ENCODE measurements around the gene MYLK3. TPM values are rescaled to one million over a fixed set of nuclear protein-coding genes. Genes with fewer than 3 reads are reported as not detected.
"Not testable (repeated sequence)": the region's sequence is repeated elsewhere in the genome, so short reads cannot be mapped to it uniquely, and the experiment has no call there.

The MYLK3 gene
- total RNA-seq: 100 to 1,000 TPM; 230 to 333 TPM
- long read RNA-seq, full-length matches to known transcripts: 29 of 91 reads
- long read RNA-seq, partial matches to known transcripts: 35 of 91 reads
- long read RNA-seq, other reads (novel, unspliced or antisense): 27 of 91 reads

DNA sequence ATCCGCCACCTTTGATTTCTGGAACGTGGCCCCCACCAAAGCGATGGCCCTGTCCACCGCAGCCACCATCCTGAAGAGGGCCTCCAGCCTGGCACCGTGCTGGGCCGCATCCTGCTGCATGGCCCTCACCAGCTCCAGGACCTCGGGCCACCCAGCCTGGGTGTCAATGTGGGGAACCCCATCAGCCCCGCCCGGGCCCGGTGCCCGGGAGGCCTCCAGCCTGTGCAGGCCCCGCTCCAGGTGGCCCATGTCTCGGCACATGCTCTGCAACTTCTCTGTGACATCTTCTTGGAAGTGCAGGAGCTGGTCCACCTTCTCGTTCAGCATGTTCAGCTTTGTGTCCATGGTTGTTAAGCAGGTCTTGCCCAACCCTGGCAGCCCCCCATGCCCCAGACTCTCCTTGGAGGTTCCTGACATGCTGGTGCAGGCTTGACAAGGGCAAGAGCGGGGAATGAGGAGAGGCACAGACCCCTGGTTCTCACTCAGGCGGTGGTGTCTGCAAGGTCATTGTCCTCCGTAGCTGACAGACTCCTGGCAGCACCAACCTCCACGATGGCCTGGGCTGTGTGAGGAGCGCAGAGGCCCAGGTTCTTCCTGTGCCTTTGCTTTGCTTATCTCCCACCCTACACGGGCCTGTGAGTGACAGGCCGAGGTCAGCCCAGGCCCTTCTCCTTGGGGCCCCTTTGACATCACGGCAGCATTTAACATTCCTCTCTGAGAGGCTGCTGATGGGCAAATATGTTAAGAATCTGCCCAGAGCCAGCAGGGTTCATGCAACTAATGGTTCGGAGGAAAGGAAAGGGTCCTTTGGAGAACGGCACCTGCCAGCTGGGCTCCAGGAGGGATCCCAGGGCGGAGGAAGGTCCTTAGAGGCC is at the start of gene MYLK3:
Gene MYLK3 (minus strand): TSS at position 568 of the 875 bp plus-strand sequence. CDS start 151 bp downstream, at position 417.
- DNase-seq (peak; percentile 65), ATAC-seq (peak; percentile 78 to 85)
- intact Hi-C loops (cut with DNase I): no loop called here

DNA sequence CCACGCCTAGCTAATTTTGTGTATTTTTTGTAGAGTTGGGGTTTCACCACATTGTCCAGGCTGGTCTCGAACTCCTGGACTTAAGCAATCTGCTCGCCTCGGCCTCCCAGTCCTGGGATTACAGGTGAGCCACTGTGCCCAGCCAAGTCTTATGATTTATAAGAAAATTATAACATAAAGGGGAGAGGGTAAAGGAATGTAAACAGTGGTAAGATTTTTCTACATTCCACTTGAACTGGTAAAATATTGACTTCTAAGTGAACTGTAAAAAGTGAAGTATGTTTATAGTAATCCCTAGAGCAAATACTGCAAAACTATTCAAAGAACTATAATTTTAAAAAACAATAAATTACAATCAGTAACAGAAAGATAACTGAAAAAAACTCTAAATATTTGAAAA is 49.4 kb upstream of the MYLK3 start:
- no peak for DNase-seq
- intact Hi-C loops (cut with DNase I): loop anchor here in 1 of 2 donors (10.0 kb wide), 1 partner anchor 113 kb away; the partner anchor contains the start of genes ORC6 and VPS35
- no peak for ATAC-seq

DNA sequence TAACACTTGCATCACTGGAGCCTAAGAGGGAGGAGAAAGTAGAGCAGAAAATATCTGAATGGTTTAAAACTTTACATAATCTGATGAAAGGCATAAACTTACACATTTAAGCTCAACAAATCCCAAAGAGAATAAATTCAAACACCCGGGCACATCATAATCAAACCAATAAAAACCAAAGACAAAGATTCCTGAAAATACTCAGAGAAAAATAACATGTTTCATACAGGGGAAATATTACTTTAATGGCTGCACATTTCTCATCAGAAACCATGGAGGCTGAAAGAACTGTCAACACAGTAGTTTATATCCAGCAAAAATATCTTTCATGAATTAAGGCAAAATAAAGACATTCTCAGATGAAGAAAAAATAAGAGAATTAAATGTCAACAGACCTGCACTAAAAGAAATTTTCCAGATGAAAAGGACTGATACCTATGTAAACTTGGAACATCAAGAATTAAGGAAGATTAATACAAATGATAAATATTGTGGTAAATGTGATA is 48.7 kb upstream of the MYLK3 start:
- ATAC-seq (no peak), DNase-seq (no peak)
- intact Hi-C loops (cut with DNase I): loop anchor here in 1 of 2 donors (10.0 kb wide), 1 partner anchor 112 kb away; the partner anchor contains the start of genes ORC6 and VPS35

DNA sequence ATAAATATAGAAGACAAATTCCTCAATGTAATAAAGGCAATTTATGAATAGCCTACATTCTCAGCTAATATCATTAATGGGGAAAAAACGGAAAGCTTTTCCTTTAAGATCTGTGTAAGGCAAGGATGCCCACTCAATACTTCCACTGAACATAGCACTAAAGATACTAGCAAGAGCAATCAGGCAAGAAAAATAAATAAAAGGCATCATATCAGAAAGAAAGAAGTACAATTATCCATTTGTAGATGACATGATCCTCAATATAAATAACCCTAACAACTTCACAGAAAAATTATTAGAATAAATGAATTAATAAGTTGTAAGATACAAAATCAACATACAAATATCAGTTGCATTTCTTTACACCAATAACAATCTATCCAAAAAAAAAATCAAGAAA is 45.7 kb upstream of the MYLK3 start:
- no peak for DNase-seq
- intact Hi-C loops (cut with DNase I): loop anchor here in 1 of 2 donors (10.0 kb wide), 1 partner anchor 109 kb away; the partner anchor contains the start of genes ORC6 and VPS35
- ATAC-seq: no peak

DNA sequence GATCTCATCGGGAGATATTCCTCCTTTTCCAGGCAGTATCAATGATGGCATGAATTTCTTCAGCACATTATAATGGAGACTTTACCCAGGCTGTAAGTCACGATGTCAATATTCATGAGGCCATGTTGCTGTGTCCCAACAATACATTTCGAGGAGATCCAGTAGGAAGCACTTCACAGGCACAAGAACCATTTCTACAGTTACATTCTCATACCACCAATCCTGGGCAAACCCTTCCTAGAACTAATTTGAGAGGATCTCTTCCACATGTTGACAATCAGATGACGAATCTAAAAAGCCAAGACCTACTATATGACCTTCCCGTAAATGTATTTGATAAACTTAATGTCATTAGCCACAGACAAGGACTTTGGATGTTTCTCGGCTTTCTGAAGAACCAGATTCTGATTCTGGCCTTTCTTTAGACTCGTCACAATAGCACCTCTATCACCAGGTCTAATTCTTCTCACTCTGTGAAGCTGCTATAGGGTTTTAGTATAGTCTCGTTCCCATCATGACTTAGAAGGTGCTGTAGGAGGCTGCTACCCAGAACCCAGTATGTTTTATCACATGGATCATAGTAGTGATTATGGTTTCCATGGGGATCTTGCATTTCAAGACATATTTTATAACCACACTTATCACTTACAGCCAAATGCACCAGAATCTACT is 42.6 kb upstream of the MYLK3 start:
- no peak for ATAC-seq
- no peak for DNase-seq
- intact Hi-C loops (cut with DNase I): loop anchor here in 1 of 2 donors (10.0 kb wide), 1 partner anchor 106 kb away; the partner anchor contains the start of genes ORC6 and VPS35

DNA sequence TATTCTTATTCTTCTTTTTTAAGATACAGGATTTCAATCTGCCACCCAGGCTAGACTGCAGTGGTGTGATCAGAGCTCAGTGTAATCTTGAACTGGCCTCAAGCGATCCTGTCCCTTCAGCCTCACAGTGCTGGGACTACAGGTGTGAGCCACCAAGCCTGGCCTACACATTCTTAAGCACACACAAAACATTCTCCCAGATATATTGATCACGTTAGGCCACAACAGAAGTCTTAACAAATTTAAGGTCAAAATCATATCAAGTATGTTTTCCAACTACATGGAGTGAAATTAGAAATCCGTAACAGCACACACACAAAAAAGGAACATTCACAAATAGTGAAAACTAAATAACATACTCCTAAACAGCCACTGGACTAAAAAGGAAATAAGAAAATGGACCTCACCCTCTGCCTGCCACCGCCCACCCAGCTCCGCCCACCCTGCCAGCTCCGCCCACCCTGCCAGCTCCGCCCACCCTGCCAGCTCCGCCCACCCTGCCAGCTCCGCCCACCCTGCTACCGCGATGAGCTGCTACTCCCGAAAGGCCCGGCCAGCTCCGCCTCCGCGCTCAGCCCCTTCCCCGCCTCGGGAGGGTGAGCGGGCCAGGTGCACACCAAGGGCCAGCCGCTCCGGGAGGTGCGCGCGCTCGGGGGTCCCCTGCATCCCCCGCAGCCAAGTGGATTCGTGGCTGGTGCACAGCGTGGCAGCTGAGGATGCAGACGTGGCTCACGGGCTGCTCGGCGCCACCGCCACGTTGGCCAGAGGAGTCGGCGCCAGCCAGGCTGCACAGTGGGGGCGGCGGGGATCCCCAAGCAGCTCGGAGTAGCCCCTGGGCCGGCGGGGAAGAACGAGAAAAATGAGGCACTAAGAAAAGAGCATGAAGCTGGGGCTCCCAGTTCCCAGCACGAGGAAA is 41.6 kb upstream of the MYLK3 start:
- DNase-seq: peak; percentile 81
- ATAC-seq: peak; percentile 98 to 99
- intact Hi-C loops (cut with DNase I): loop anchor here in 1 of 2 donors (10.0 kb wide), 1 partner anchor 105 kb away; the partner anchor contains the start of genes ORC6 and VPS35

DNA sequence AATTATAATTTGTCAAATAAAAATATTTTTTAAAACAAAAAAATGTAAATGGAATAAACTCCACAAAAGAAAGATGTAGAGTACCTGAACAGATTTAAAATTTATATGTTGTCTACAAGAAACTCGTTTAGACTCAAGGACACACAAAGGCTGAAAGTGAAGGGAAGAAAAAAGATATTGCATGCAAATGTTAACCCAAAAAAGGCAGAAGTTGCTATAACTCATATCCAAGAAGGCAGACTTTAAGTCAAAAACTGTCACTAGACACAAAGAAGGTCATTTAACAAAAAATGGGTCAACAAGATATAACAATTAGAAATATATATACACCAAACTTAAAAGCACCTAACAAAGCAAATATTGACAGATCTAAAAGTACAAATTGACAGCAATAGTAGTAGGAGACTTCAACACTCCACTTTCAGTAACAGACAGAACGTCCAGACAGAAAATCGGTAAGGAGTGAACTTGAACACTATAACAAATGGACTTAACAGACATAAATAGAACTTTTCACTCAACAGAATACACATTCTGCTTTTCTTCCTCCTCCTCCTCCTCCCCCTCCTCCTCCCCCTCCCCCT is 40.8 kb upstream of the MYLK3 start:
- DNase-seq (no peak), ATAC-seq (no peak)
- intact Hi-C loops (cut with DNase I): no loop called here

DNA sequence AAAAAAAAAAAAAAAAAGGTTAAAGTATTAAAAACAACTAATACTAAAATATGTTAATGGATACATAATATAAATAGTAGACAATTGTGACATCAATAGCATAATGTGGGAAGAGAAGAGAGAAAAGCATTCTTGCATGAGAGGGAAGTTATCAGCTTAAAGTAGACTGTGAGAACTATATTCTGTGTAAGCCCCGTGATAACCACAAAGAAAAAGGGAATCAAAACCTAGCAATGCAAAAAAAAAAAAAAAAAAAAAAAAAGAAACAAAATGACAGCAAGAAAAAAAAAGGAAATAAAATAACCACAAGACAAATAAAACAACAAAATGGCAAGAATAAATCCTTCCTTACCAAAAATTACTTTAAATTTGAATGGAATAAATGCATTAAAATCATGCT is 39.8 kb upstream of the MYLK3 start:
- intact Hi-C loops (cut with DNase I): no loop called here
- ATAC-seq (no peak), DNase-seq (no peak)

DNA sequence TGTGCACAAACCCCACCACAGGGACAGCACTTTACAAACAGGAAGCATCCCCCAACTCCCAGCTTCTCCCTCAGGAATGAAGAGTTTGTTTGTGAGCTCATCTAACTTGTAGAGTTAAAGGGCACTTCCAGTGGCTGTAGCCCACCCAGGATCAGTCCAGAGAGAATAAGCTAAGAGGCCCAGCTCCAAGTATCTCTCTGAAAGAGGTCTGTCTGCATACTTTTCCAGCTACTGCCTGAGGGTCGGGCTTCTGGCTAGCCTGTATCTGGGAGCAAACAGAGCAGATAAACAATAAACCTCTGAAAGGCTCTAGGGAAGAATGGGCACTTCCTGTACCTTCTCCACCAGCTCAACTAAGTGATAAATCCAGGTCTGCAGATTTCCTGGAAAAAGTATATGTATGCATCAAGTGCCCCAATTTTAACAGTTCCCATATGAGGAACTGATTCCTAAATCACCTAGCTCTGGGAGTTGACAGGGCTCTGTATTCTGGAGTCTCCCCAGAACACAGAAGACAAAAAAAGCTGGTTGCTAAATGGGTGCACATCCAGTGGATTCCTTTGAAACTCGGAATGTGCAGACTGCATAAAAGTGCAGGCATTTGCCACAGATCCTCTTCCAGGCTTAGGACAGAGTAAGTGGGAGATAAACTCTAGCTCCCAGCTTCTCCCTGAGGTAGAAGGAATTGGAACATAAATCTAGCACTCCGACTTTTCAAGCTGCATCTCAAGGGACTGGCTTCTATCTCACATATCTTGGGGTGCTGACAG is 37.1 kb upstream of the MYLK3 start:
- no peak for ATAC-seq
- DNase-seq: no peak
- intact Hi-C loops (cut with DNase I): no loop called here

DNA sequence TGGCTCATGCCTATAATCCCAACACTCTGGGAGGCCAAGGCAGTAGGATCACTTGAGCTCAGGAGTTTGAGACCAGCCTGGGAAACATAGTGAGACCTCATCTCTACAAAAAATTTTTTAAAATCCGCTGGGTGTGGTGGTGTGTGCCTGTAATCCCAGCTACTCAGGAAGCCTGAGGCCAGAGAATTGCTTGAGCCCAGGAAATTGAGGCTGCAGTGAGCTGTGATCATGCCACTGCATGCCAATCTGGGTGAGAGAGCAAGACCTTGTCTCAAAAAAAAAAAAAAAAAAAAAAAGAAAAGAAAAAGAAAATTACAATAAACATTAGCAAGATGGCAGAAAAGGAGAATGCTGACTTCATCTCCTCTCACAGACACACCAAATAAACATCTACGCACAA is 36.4 kb upstream of the MYLK3 start:
- ATAC-seq; intact Hi-C loops (cut with DNase I); DNase-seq: not testable (repeated sequence)

DNA sequence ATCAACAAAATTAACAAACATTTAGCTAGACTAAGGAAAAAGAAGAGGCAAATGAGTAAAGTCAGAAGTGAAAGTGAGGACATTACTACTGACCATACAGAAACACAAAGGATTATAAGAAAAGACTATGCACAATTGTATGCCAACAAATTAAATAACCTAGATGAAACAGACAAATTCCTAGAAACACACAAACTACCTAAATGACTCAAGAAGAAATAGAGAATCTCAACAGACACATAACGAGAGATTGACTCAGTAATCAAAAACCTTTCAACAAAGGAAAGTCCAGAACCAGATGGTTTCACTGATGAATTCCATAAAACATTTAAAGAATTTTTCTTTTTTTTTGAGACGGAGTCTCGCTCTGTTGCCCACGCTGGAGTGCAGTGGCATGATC is 35.7 kb upstream of the MYLK3 start:
- intact Hi-C loops (cut with DNase I): no loop called here
- DNase-seq: no peak
- ATAC-seq: no peak

DNA sequence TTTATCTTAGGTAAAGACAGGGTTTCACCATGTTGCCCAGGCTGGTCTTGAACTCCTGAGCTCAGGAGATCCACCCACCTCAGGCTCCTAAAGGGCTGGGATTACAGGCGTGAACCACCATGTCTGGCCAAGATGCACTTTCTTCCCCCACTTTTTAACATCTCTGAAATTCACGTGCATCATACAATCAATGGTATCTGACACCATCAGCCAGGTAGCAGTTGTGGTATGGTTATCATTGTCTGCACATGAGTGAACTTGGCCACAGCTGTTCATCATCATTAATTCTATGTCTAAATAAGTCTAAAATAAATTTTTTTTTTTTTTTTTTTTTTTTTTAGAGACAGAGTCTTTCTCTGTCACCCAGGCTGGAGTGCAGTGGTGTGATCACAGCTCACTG is 34.2 kb upstream of the MYLK3 start:
- intact Hi-C loops (cut with DNase I): no loop called here
- DNase-seq (no peak), ATAC-seq (no peak)

DNA sequence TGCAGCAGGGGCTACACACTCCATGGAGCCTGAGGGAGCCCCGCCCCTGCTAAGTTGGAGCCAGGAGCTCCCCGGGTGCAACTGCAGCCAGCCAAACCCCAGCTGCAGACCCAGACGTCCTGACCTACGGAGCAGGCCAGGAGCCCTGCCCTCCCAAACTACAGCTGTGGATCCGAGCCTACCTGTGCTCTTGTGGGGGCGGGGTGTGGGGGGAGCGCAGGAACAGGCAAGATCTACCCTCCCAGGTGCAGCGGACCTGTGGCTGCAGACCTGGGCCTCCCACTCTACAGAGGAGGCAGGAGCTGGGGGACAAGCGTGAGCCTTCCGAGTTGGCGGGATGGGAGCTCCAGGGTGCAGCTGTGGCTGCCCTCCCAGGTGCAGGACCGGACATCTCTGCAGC is 29.7 kb upstream of the MYLK3 start:
- DNase-seq (no peak), ATAC-seq (no peak)
- intact Hi-C loops (cut with DNase I): no loop called here

DNA sequence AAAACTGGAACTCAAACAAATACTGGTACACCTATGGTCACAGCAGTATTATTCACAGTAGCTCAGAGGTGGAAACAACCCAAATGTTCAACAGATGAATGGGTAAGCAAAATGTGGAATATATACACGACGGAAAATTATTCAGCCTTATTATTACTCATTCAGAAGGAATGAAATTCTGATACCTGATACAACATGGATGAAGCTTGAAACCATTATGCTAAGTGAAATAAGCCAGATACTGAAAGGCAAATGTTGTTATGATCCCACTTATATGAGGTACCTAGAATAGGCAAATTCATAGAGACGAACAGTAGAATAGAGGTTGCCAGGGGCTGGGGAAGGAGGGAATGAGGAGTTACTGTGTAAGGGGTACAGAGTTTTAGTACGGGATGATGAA is 27.1 kb upstream of the MYLK3 start:
- ATAC-seq (no peak), DNase-seq (no peak)
- intact Hi-C loops (cut with DNase I): no loop called here

DNA sequence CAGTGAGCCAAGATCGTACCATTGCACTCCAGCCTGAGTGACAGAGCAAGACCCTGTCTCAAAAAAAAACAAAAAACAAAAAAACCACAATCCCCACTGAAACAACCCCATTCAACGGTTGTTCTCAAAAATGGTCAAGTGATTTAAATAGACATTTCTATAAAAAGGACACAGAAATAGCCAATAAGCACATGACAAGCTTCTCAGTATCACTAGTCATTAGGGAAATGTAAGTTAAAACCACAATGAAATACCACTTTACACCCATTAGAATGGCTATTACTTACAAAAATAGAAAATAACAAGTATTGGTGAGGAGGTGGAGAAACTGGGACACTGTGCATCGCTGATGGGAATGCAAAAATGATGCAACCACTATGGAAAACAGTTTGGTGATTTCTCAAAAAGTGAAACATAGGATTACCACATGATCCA is 26.6 kb upstream of the MYLK3 start:
- no peak for DNase-seq
- ATAC-seq: no peak
- intact Hi-C loops (cut with DNase I): no loop called here

DNA sequence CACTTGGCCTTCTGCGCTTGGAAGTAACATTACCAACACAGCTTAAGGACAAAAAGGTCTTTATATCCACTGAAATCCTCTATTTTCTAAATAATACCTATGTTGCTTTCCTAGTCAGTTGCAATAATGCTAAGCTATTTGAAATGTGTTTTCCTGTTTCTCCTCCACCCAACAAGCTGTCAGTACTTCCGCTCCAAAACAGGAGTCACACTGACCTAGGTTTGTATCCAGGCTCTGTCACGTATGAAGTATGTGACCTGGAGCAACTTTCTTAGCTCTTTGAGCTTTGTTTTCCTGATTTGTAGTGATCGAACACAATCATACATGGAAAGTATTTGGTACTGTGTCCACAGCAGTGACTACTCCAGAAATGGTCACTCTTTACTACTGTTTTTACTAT is 24.3 kb upstream of the MYLK3 start:
- DNase-seq (no peak), ATAC-seq (no peak)
- intact Hi-C loops (cut with DNase I): no loop called here

DNA sequence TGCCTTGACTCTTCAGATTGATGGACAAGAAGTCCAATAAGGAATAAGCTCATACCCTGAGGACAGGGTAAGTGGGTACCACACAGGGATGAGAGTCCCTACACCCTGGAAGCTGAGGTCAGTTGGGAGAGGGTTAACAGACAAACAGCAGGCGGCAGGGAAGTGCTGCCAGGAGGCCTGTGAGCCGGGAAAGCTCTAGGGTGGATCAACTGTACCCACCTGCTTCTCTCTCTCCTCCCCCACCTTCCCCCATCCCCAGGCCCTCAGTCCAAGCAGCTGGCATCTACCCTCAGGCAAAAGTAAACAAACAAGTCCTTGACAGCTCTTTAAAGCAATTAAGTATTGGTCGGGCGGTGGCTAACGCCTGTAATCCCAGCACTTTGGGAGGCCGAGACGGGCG is 20.7 kb upstream of the MYLK3 start:
- ATAC-seq: peak; percentile 45 to 73
- DNase-seq: no peak
- intact Hi-C loops (cut with DNase I): no loop called here

DNA sequence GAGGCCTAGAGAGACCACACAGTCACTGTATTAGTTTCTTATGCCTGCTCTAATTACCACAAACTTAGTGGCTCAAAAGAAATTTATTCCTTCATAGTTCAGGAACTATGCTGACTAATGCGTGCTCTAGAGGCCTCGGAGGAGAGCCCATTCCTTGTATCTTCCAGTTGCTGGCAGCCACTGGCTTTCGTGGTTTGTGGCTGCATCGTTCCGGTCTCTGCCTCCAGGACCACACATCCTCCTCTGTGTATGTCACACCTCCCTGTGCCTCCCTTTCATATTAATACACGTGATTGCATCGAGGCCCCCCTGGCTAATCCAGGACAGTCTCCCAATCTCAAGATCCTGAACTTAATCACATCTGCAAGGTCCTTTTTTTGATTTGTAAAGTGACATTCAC is 16.9 kb upstream of the MYLK3 start:
- intact Hi-C loops (cut with DNase I): no loop called here

More for the DNA sequence above, 16.9 kb upstream of the MYLK3 start:
- ATAC-seq (no peak), DNase-seq (no peak)
